GM23338 (cell line): ENCODE results near the gene ZFR2. TPM values are rescaled to one million over a fixed set of nuclear protein-coding genes. Genes with fewer than 3 reads are reported as not detected.

ENCODE experiments used
- ATAC-seq: fragments of 200-7000 bp; cut with Tn5 transposase; 3 replicates; pipeline ENCODE4 v1.9.1; 2020
- DNase-seq: peaks from one replicate; pipeline ENCODE4 v3.0.0-alpha.2; 2015; ENCODE audit warnings: low spot score
- H2AFZ ChIP-seq: fragments of 200-600 bp; sonication (generic); 2 replicates; pipeline ENCODE4 v1.8.0; 2016; ENCODE audit warnings: antibody characterized with exemption, mild to moderate bottlenecking, moderate library complexity
- H3F3A ChIP-seq: fragments of 200-600 bp; sonication (generic); replicated peaks from 2 replicates; pipeline ENCODE4 v1.8.0; 2017; ENCODE audit warnings: antibody characterized with exemption, mixed run types, low read depth
- H3K27ac ChIP-seq: fragments of 200-600 bp; sonication (generic); 2 replicates; pipeline ENCODE4 v1.6.1; 2016; ENCODE audit warnings: low read depth
- H3K27me3 ChIP-seq: fragments of 200-600 bp; sonication (generic); 2 replicates; pipeline ENCODE4 v1.8.0; 2016; ENCODE audit warnings: mild to moderate bottlenecking, mixed run types, moderate library complexity; ENCODE audit not compliant: insufficient read depth
- H3K36me3 ChIP-seq: fragments of 200-600 bp; sonication (generic); 2 replicates; pipeline ENCODE4 v1.8.0; 2016; ENCODE audit warnings: mild to moderate bottlenecking; ENCODE audit not compliant: insufficient read depth
- H3K4me1 ChIP-seq: fragments of 200-600 bp; sonication (generic); 2 replicates; pipeline ENCODE4 v1.8.0; 2016; ENCODE audit warnings: mild to moderate bottlenecking, moderate library complexity; ENCODE audit not compliant: insufficient read depth
- H3K4me2 ChIP-seq: fragments of 200-600 bp; sonication (generic); 2 replicates; pipeline ENCODE4 v1.7.1; 2017; ENCODE audit warnings: mixed run types
- H3K4me3 ChIP-seq: fragments of 200-600 bp; sonication (generic); 2 replicates; pipeline ENCODE4 v1.6.1; 2016; ENCODE audit warnings: mixed run types
- H3K79me2 ChIP-seq: fragments of 200-600 bp; sonication (generic); replicated peaks from 2 replicates; pipeline ENCODE4 v1.8.0; 2017; ENCODE audit warnings: mild to moderate bottlenecking; ENCODE audit not compliant: insufficient read depth
- H3K9me2 ChIP-seq: fragments of 200-600 bp; sonication (generic); 2 replicates; pipeline ENCODE4 v1.8.0; 2017; ENCODE audit not compliant: insufficient read depth
- H4K20me1 ChIP-seq: fragments of 200-600 bp; sonication (generic); replicated peaks from 2 replicates; pipeline ENCODE4 v1.8.0; 2017; ENCODE audit warnings: mild to moderate bottlenecking; ENCODE audit not compliant: insufficient read depth
- H3K27ac Mint-ChIP-seq: 2 replicates; pipeline ENCODE4 v1.8.0; 2020; ENCODE audit warnings: inconsistent platforms, mild to moderate bottlenecking, moderate library complexity, mixed read lengths
- H3K27me3 Mint-ChIP-seq: 3 replicates; pipeline ENCODE4 v1.8.0; 2022; ENCODE audit warnings: low read depth, mild to moderate bottlenecking, moderate library complexity, mixed read lengths, inconsistent platforms; ENCODE audit not compliant: insufficient read depth, poor library complexity
- H3K36me3 Mint-ChIP-seq: 3 replicates; pipeline ENCODE4 v1.8.0; 2021; ENCODE audit warnings: low read depth, mild to moderate bottlenecking, inconsistent platforms, moderate library complexity, mixed read lengths
- H3K4me1 Mint-ChIP-seq: 3 replicates; pipeline ENCODE4 v1.8.0; 2020; ENCODE audit warnings: mild to moderate bottlenecking, inconsistent platforms, mixed read lengths
- H3K4me3 Mint-ChIP-seq: 3 replicates; pipeline ENCODE4 v1.8.0; 2021; ENCODE audit warnings: moderate library complexity, mild to moderate bottlenecking, inconsistent platforms, mixed read lengths
- H3K9me3 Mint-ChIP-seq: 3 replicates; pipeline ENCODE4 v1.8.0; 2020; ENCODE audit warnings: moderate library complexity, mild to moderate bottlenecking, inconsistent platforms, mixed read lengths
- CREB1 ChIP-seq: fragments of 250-450 bp; sonication (Bioruptor Pico); IDR thresholded peaks from 2 replicates; pipeline ENCODE4 v1.5.0; 2020; ENCODE audit warnings: low read depth, mild to moderate bottlenecking, moderate library complexity
- CTCF ChIP-seq, 2 experiments: fragments of 200-600 bp in 1 of 2; sonication (generic) in 1 of 2; conservative IDR thresholded peaks; 2 replicates each; pipeline versions ENCODE4 v1.5.1 to v1.6.1; 2016 to 2017; ENCODE audit warnings: antibody characterized with exemption in 2 of 2, low read depth in 2 of 2, mild to moderate bottlenecking in 2 of 2, moderate library complexity in 1 of 2
- ETS1 ChIP-seq: IDR thresholded peaks from 2 replicates; pipeline ENCODE4 v1.6.1; 2016; ENCODE audit warnings: antibody characterized with exemption
- EZH2 ChIP-seq: fragments of 200-600 bp; sonication (generic); IDR thresholded peaks from one replicate; pipeline ENCODE4 v1.8.0; 2017; ENCODE audit warnings: antibody characterized with exemption, mild to moderate bottlenecking, low read depth; ENCODE audit not compliant: unreplicated experiment
- EZH2phosphoT487 ChIP-seq: fragments of 200-600 bp; sonication (generic); IDR thresholded peaks from one replicate; pipeline ENCODE4 v1.8.1; 2018; ENCODE audit warnings: antibody characterized with exemption; ENCODE audit not compliant: unreplicated experiment
- JUNB ChIP-seq: IDR thresholded peaks from one replicate; pipeline ENCODE4 v1.6.1; 2016; ENCODE audit warnings: antibody characterized with exemption; ENCODE audit not compliant: unreplicated experiment
- NANOG ChIP-seq: IDR thresholded peaks from 2 replicates; pipeline ENCODE4 v1.6.1; 2016; ENCODE audit warnings: antibody characterized with exemption, borderline replicate concordance
- POLR2AphosphoS5 ChIP-seq: IDR thresholded peaks from 2 replicates; pipeline ENCODE4 v1.6.1; 2016; ENCODE audit warnings: antibody characterized with exemption, low read depth
- REST ChIP-seq: IDR thresholded peaks from one replicate; pipeline ENCODE4 v1.6.1; 2018; ENCODE audit warnings: antibody characterized with exemption; ENCODE audit not compliant: unreplicated experiment
- STAT1 ChIP-seq: IDR thresholded peaks from one replicate; pipeline ENCODE4 v1.6.1; 2016; ENCODE audit warnings: antibody characterized with exemption; ENCODE audit not compliant: unreplicated experiment
- ZNF114 ChIP-seq: fragments of 250-450 bp; sonication (Bioruptor Pico); IDR thresholded peaks from 2 replicates; pipeline ENCODE4 v1.5.0; 2020; ENCODE audit warnings: mild to moderate bottlenecking, moderate library complexity
- ZNF331 ChIP-seq: fragments of 250-450 bp; sonication (Bioruptor Pico); IDR thresholded peaks from 2 replicates; pipeline ENCODE4 v1.5.0; 2020; ENCODE audit warnings: low read depth, mild to moderate bottlenecking, moderate library complexity
- ZNF462 ChIP-seq: fragments of 250-450 bp; sonication (Bioruptor Pico); IDR thresholded peaks from 2 replicates; pipeline ENCODE4 v1.5.0; 2020; ENCODE audit warnings: mild to moderate bottlenecking, moderate library complexity
- polyA plus RNA-seq: library from polyadenylated mRNA; unstranded; fragments of >200 nt; fragmentation: Nextera tagmentation; extraction: Ambion mirVana; gene quantifications from 2 replicates; pipeline ENCODE4 v1.2.1, GENCODE V29; 2016
- total RNA-seq: library from RNA; depleted of rRNA; stranded (reverse); fragments of >200 nt; shearing (Covaris generic); gene quantifications from 2 replicates; pipeline ENCODE4 v1.2.3, GENCODE V29; 2014

Gene ZFR2
- total and polyA plus RNA-seq, 2 experiments from 2014 or later: 15.8 to 31.3 TPM

DNA sequence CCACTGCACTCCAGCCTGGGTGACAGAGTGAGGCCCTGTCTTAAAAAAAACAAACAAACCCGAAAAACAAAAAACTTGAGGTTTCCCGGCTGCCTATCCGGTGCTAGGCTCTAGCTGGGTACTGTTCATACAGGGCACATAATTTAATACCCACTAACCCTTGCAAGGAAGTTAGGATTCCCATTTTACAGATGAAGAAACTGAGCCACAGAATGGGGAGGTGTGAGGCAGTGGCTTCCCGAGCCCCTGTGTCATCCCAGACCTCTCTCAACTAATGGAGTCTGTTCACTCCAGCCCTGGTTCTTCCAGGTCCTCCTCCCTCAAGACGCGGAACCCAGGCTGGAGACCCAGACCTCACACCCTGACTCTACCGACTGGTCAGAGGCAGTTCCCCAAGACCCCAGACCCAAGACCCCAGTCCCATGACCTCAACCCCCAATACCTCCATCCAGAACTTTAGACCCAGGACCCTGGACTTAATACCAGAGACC is 107.9 kb downstream of the ZFR2 start:
- DNase-seq (peak; percentile 38), ATAC-seq (peak; percentile 9)
- TF ChIP-seq ETS1: no peak
- TF ChIP-seq STAT1: no peak
- TF ChIP-seq REST: no peak
- no peak for TF ChIP-seq ZNF331 (CRISPR knock-in tag)
- no peak for TF ChIP-seq JUNB
- no peak for TF ChIP-seq CTCF (conservative IDR thresholded peaks at IDR 0.05; ENCODE audit: low read depth in 2 of 2)
- no peak for TF ChIP-seq NANOG
- no peak for TF ChIP-seq EZH2
- no peak for TF ChIP-seq EZH2phosphoT487
- no peak for TF ChIP-seq ZNF114 (CRISPR knock-in tag)
- TF ChIP-seq CREB1: no peak
- TF ChIP-seq POLR2AphosphoS5: no peak
- no peak for TF ChIP-seq ZNF462
- peak overlapping the region; percentile 99 for H3K4me3 ChIP-seq
- no peaks in the 10 kb centered on the region; the same call in 1 of the 2 replicates for H3K9me2 ChIP-seq
- H3K27ac ChIP-seq: peak overlapping the region; percentile 55; the same call in 1 of the 2 replicates
- H2AFZ ChIP-seq: peak overlapping the region; percentile 96; the same call in 1 of the 2 replicates
- H3K4me1 Mint-ChIP-seq: peaks cover 4% of the 10 kb centered on the region
- no peaks in the 10 kb centered on the region for H3K36me3 ChIP-seq
- no peaks in the 10 kb centered on the region for H3K27me3 ChIP-seq
- peaks cover 11% of the 10 kb centered on the region for H3K27me3 Mint-ChIP-seq
- no peaks in the 10 kb centered on the region for H3F3A ChIP-seq
- peaks cover 2% of the 10 kb centered on the region; the same call in 1 of the 3 replicates for H3K9me3 Mint-ChIP-seq
- H4K20me1 ChIP-seq: no peaks in the 10 kb centered on the region
- H3K27ac Mint-ChIP-seq: peak overlapping the region; percentile 92
- peaks cover 1% of the 10 kb centered on the region; the same call in 1 of the 3 replicates for H3K36me3 Mint-ChIP-seq
- H3K4me3 Mint-ChIP-seq: peak overlapping the region; percentile 90
- H3K79me2 ChIP-seq: peaks cover 22% of the 10 kb centered on the region
- peak overlapping the region; percentile 93 for H3K4me2 ChIP-seq
- peaks cover 3% of the 10 kb centered on the region for H3K4me1 ChIP-seq
